ENCODE results near the gene GORASP2.

The GORASP2 gene

GRCh38 chr2:170943041-170943440 is 14.0 kb downstream of the GORASP2 start:
- H3F3A ChIP-seq (ENCODE audit: control insufficient read depth, insufficient read depth), result no peaks in the 10 kb centered on the region
- no peak overlapping the region for H3K4me3 ChIP-seq (ENCODE audit: low read length)
- H4K20me1 ChIP-seq (ENCODE audit: control insufficient read depth, insufficient read depth, low read depth, low read length), result peaks cover 27% of the 10 kb centered on the region
- peaks cover 35% of the 10 kb centered on the region for H3K36me3 ChIP-seq (ENCODE audit: control insufficient read depth, low read length)
- no peaks in the 10 kb centered on the region for H3K27me3 ChIP-seq (ENCODE audit: control insufficient read depth, low read length)
- H3K4me1 ChIP-seq (ENCODE audit: control insufficient read depth, low read length), result peaks cover 25% of the 10 kb centered on the region
- H3K4me2 ChIP-seq (ENCODE audit: low read length), result no peak overlapping the region
- H3K79me2 ChIP-seq (ENCODE audit: control insufficient read depth, low read length), result peaks cover 99% of the 10 kb centered on the region
- no peaks in the 10 kb centered on the region for H3K9me3 ChIP-seq (ENCODE audit: control insufficient read depth, insufficient read depth, low read length)
- H3K27ac ChIP-seq (ENCODE audit: low read depth, low read length), result no peak overlapping the region
- H3K9me2 ChIP-seq (replicated peaks; ENCODE audit: control insufficient read depth, low read length), result no peaks in the 10 kb centered on the region
- TF ChIP-seq EZH2phosphoT487 (IDR thresholded peaks at IDR 0.05; ENCODE audit: borderline replicate concordance, low read length) (no peak), CTCF (IDR thresholded peaks at IDR 0.05; ENCODE audit: low read depth, low read length, poor library complexity, severe bottlenecking) (no peak)

- Histone ChIP-seq H3K27me3 (ENCODE audit: control insufficient read depth, low read length) (no peaks in the 10 kb centered on the region), H3K4me3 (ENCODE audit: low read length) (no peak overlapping the region), H4K20me1 (ENCODE audit: control insufficient read depth, insufficient read depth, low read depth, low read length) (peaks cover 27% of the 10 kb centered on the region), H3K4me2 (ENCODE audit: low read length) (no peak overlapping the region), H3F3A (ENCODE audit: control insufficient read depth, insufficient read depth) (no peaks in the 10 kb centered on the region), H3K27ac (ENCODE audit: low read depth, low read length) (no peak overlapping the region), H3K4me1 (ENCODE audit: control insufficient read depth, low read length) (peaks cover 25% of the 10 kb centered on the region), H3K9me2 (replicated peaks; ENCODE audit: control insufficient read depth, low read length) (no peaks in the 10 kb centered on the region), H3K9me3 (ENCODE audit: control insufficient read depth, insufficient read depth, low read length) (no peaks in the 10 kb centered on the region), H3K36me3 (ENCODE audit: control insufficient read depth, low read length) (peaks cover 35% of the 10 kb centered on the region), H3K79me2 (ENCODE audit: control insufficient read depth, low read length) (peaks cover 96% of the 10 kb centered on the region)
- no peak for TF ChIP-seq CTCF (IDR thresholded peaks at IDR 0.05; ENCODE audit: low read depth, low read length, poor library complexity, severe bottlenecking)
- no peak for TF ChIP-seq EZH2phosphoT487 (IDR thresholded peaks at IDR 0.05; ENCODE audit: borderline replicate concordance, low read length)
These were observed 14.5 kb downstream of the GORASP2 start for GRCh38 chr2:170943596-170943995.

GRCh38 chr2:170944545-170944944 is 15.5 kb downstream of the GORASP2 start:
- Histone ChIP-seq H3K79me2 (ENCODE audit: control insufficient read depth, low read length) (peaks cover 93% of the 10 kb centered on the region), H3K4me3 (ENCODE audit: low read length) (no peak overlapping the region), H3K27ac (ENCODE audit: low read depth, low read length) (no peak overlapping the region), H3K4me1 (ENCODE audit: control insufficient read depth, low read length) (peaks cover 31% of the 10 kb centered on the region), H3K9me3 (ENCODE audit: control insufficient read depth, insufficient read depth, low read length) (no peaks in the 10 kb centered on the region), H3K36me3 (ENCODE audit: control insufficient read depth, low read length) (peaks cover 43% of the 10 kb centered on the region), H3F3A (ENCODE audit: control insufficient read depth, insufficient read depth) (0 out of 2 replicates have a peak, but pooled peaks cover 4% of the 10 kb centered on the region), H3K9me2 (replicated peaks; ENCODE audit: control insufficient read depth, low read length) (no peaks in the 10 kb centered on the region), H3K27me3 (ENCODE audit: control insufficient read depth, low read length) (no peaks in the 10 kb centered on the region), H4K20me1 (ENCODE audit: control insufficient read depth, insufficient read depth, low read depth, low read length) (peaks cover 27% of the 10 kb centered on the region), H3K4me2 (ENCODE audit: low read length) (no peak overlapping the region)
- TF ChIP-seq EZH2phosphoT487 (IDR thresholded peaks at IDR 0.05; ENCODE audit: borderline replicate concordance, low read length), result no peak
- no peak for TF ChIP-seq CTCF (IDR thresholded peaks at IDR 0.05; ENCODE audit: low read depth, low read length, poor library complexity, severe bottlenecking)

All from DOHH2 (cell line).